Spinal cord (tissue), 10 donors: ENCODE results near the gene ZNF217. TPM values are rescaled to one million over a fixed set of nuclear protein-coding genes. Genes with fewer than 3 reads are reported as not detected.
"Not testable (repeated sequence)": the region's sequence is repeated elsewhere in the genome, so short reads cannot be mapped to it uniquely, and the experiment has no call there.

Source experiments
- DNase-seq, 6 donors: peaks; one replicate each; pipeline versions ENCODE4 v3.0.0 to v3.0.0-alpha.2; 2013 to 2015; ENCODE audit warnings: low spot score in 6 of 6, low read depth in 4 of 6
- H3K27ac ChIP-seq: one replicate; pipeline ENCODE4 v1.5.1; 2013; ENCODE audit warnings: low read depth, low read length, control low read depth
- H3K27me3 ChIP-seq: one replicate; pipeline ENCODE4 v1.6.1; 2013; ENCODE audit warnings: low read length; ENCODE audit not compliant: control insufficient read depth, insufficient read depth
- H3K36me3 ChIP-seq: one replicate; pipeline ENCODE4 v1.6.1; 2013; ENCODE audit warnings: low read length; ENCODE audit not compliant: control insufficient read depth, insufficient read depth
- H3K4me1 ChIP-seq: one replicate; pipeline ENCODE4 v1.6.1; 2013; ENCODE audit warnings: low read length; ENCODE audit not compliant: control insufficient read depth, insufficient read depth
- H3K4me3 ChIP-seq: one replicate; pipeline ENCODE4 v1.5.1; 2013; ENCODE audit warnings: low read depth, low read length, control low read depth
- H3K9me3 ChIP-seq: one replicate; pipeline ENCODE4 v1.6.1; 2013; ENCODE audit warnings: low read length; ENCODE audit not compliant: control insufficient read depth, insufficient read depth
- WGBS: methylation state at CpG from one replicate; pipeline ENCODE4 v1.1.5; 2013; ENCODE audit warnings: missing lambda C conversion rate; ENCODE audit not compliant: insufficient coverage; 5-methylcytosine and 5-hydroxymethylcytosine counted together
- polyA plus RNA-seq, 2 donors: library from polyadenylated mRNA; unstranded; fragments of 120-200 nt; gene quantifications; one replicate each; pipeline ENCODE4 v1.2.1, GENCODE V29; 2013; ENCODE audit not compliant: insufficient read length in 2 of 2
- total RNA-seq, 2 donors: library from RNA; depleted of rRNA in 1 of 2; stranded (reverse); fragments of 120-200 nt in 1 of 2; fragments of >200 nt in 1 of 2; gene quantifications; one replicate each; pipeline versions ENCODE4 v1.2.3 to v1.2.4, GENCODE V29; 2013 to 2014
- donor health status: healthy.

The ZNF217 gene
- total and polyA plus RNA-seq, 4 donors, result 5.8 to 10.5 (median 7.2) TPM

GRCh38 chr20:53570446-53571276 lies 23.0 kb downstream of the ZNF217 start:
- WGBS, result 81% methylated on average over 8 of the region's 12 CpGs
- Histone ChIP-seq H3K9me3 (no peaks in the 10 kb centered on the region), H3K4me3 (no peak overlapping the region), H3K4me1 (no peaks in the 10 kb centered on the region), H3K27ac (no peak overlapping the region), H3K27me3 (no peaks in the 10 kb centered on the region), H3K36me3 (peaks cover 24% of the 10 kb centered on the region)
- DNase-seq, result no peak

GRCh38 chr20:53569606-53570307 lies 23.9 kb downstream of the ZNF217 start:
- Histone ChIP-seq H3K4me3 (no peak overlapping the region), H3K27ac (no peak overlapping the region), H3K9me3 (no peaks in the 10 kb centered on the region), H3K27me3 (no peaks in the 10 kb centered on the region), H3K4me1 (no peaks in the 10 kb centered on the region), H3K36me3 (peaks cover 19% of the 10 kb centered on the region)
- DNase-seq, result no peak
- WGBS, result 93% methylated on average over 3 of the region's 7 CpGs

GRCh38 chr20:53569005-53569404 lies 24.6 kb downstream of the ZNF217 start:
- WGBS, result no CpG with 5 or more reads among the region's 2 CpGs
- Histone ChIP-seq H3K27ac (no peak overlapping the region), H3K36me3 (peaks cover 13% of the 10 kb centered on the region), H3K9me3 (no peaks in the 10 kb centered on the region), H3K4me1 (no peaks in the 10 kb centered on the region), H3K27me3 (no peaks in the 10 kb centered on the region), H3K4me3 (no peak overlapping the region)
- DNase-seq, result no peak

GRCh38 chr20:53568351-53568750 lies 25.3 kb downstream of the ZNF217 start:
- no peak overlapping the region for H3K27ac ChIP-seq
- no peak for DNase-seq
- H3K4me1 ChIP-seq, result no peaks in the 10 kb centered on the region
- peaks cover 7% of the 10 kb centered on the region for H3K36me3 ChIP-seq
- H3K9me3 ChIP-seq, result no peaks in the 10 kb centered on the region
- H3K4me3 ChIP-seq, result no peak overlapping the region
- no peaks in the 10 kb centered on the region for H3K27me3 ChIP-seq
- 92% methylated on average over 2 of the region's 8 CpGs for WGBS

- DNase-seq, result no peak
- Histone ChIP-seq H3K27ac (no peak overlapping the region), H3K27me3 (no peaks in the 10 kb centered on the region), H3K4me3 (no peak overlapping the region), H3K4me1 (no peaks in the 10 kb centered on the region), H3K9me3 (no peaks in the 10 kb centered on the region), H3K36me3 (peaks cover 6% of the 10 kb centered on the region)
- no CpG with 5 or more reads among the region's 3 CpGs for WGBS
Observed at GRCh38 chr20:53567379-53567917, 26.2 kb downstream of the ZNF217 start.

- not testable (repeated sequence) for H3K9me3 ChIP-seq, H3K36me3 ChIP-seq, H3K4me1 ChIP-seq, DNase-seq, H3K27me3 ChIP-seq, H3K4me3 ChIP-seq, H3K27ac ChIP-seq
- 100% methylated on average over 8 of the region's 9 CpGs for WGBS
Observed at GRCh38 chr20:53566623-53567022, 27.0 kb downstream of the ZNF217 start.

- H3K36me3 ChIP-seq, result peaks cover 4% of the 10 kb centered on the region
- no CpG with 5 or more reads among the region's 11 CpGs for WGBS
- H3K9me3 ChIP-seq, result no peaks in the 10 kb centered on the region
- H3K4me3 ChIP-seq, result no peak overlapping the region
- H3K27ac ChIP-seq, result no peak overlapping the region
- DNase-seq, result no peak
- no peaks in the 10 kb centered on the region for H3K4me1 ChIP-seq
- no peaks in the 10 kb centered on the region for H3K27me3 ChIP-seq
Observed at GRCh38 chr20:53565254-53565653, 28.4 kb downstream of the ZNF217 start.

GRCh38 chr20:53562104-53562764 lies 31.4 kb downstream of the ZNF217 start:
- not testable (repeated sequence) for H3K4me1 ChIP-seq, H3K36me3 ChIP-seq, H3K4me3 ChIP-seq, DNase-seq, H3K9me3 ChIP-seq, H3K27me3 ChIP-seq, H3K27ac ChIP-seq
- WGBS, result 90% methylated on average over 2 of the region's 9 CpGs

GRCh38 chr20:53561505-53561904 lies 32.1 kb downstream of the ZNF217 start:
- WGBS, result no CpG with 5 or more reads among the region's 5 CpGs
- H3K27me3 ChIP-seq, result no peaks in the 10 kb centered on the region
- H3K27ac ChIP-seq, result no peak overlapping the region
- no peak for DNase-seq
- no peaks in the 10 kb centered on the region for H3K9me3 ChIP-seq
- no peak overlapping the region for H3K4me3 ChIP-seq
- H3K4me1 ChIP-seq, result no peaks in the 10 kb centered on the region
- H3K36me3 ChIP-seq, result peaks cover under 1% of the 10 kb centered on the region
